SK-N-MC (cell line): ENCODE results near the gene RPL10A.

ENCODE experiments used
- DNase-seq: peaks from one replicate; pipeline ENCODE4 v3.0.0-alpha.2; 2011; ENCODE audit warnings: low read depth, low spot score
- H3K27ac ChIP-seq: fragments of 200-600 bp; sonication (generic); 2 replicates; pipeline ENCODE4 v1.5.1; 2016; ENCODE audit warnings: mixed run types
- H3K36me3 ChIP-seq: fragments of 200-600 bp; sonication (generic); 2 replicates; pipeline ENCODE4 v1.6.1; 2017; ENCODE audit warnings: antibody characterized with exemption, low read length, mixed read lengths; ENCODE audit not compliant: insufficient read depth
- H3K4me3 ChIP-seq: fragments of 200-600 bp; sonication (generic); 2 replicates; pipeline ENCODE4 v1.5.1; 2016
- H3K9ac ChIP-seq: fragments of 200-600 bp; sonication (generic); 2 replicates; pipeline ENCODE4 v1.8.0; 2017; ENCODE audit warnings: mixed run types, mixed read lengths; ENCODE audit not compliant: insufficient read length
- H3K9me3 ChIP-seq: fragments of 200-600 bp; sonication (generic); 2 replicates; pipeline ENCODE4 v1.6.1; 2017; ENCODE audit warnings: low read depth, mild to moderate bottlenecking, antibody characterized with exemption, low read length, moderate library complexity, mixed read lengths
- EZH2 ChIP-seq: fragments of 200-600 bp; sonication (generic); IDR thresholded peaks from one replicate; pipeline ENCODE4 v1.6.1; 2017; ENCODE audit warnings: antibody characterized with exemption
- FOXP2 ChIP-seq: optimal IDR thresholded peaks from 2 replicates; pipeline ENCODE3; 2011; ENCODE audit warnings: mild to moderate bottlenecking, moderate library complexity; ENCODE audit not compliant: insufficient read depth; ENCODE audit errors: extremely low read length, control extremely low read depth
- POLR2AphosphoS5 ChIP-seq: IDR thresholded peaks from 2 replicates; pipeline ENCODE4 v1.6.1; 2012; ENCODE audit warnings: mild to moderate bottlenecking, low read depth, low read length, borderline replicate concordance

RPL10A gene

GRCh38 chr6:35476004-35476403 lies 7.8 kb downstream of the RPL10A start:
- H3K27ac ChIP-seq, result no peak overlapping the region
- no peaks in the 10 kb centered on the region for H3K9me3 ChIP-seq
- peaks cover 27% of the 10 kb centered on the region for H3K36me3 ChIP-seq
- H3K9ac ChIP-seq, result no peak overlapping the region
- no peak for DNase-seq
- TF ChIP-seq POLR2AphosphoS5 (no peak), FOXP2 (no peak), EZH2 (no peak)
- no peak overlapping the region for H3K4me3 ChIP-seq

DNA sequence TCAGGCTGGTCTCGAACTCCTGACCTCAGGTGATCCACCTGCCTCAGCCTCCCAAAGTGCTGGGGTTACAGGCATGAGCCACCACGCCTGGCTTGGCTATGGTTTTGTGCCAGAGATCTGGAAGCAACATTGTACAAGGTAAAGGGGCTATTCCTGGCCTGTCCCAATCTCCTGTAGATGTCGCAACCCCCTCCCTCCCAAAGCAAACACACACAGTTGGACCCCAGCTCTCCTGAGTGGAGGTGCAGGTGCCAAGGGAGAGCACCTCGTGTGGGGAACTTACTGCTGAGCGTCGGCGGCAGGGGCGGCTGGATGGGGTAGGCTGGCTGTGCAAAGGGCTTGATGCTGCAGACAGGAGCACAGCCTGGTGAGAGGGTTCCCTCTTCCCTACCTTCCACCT lies 8.8 kb downstream of the RPL10A start:
- Histone ChIP-seq H3K36me3 (peaks cover 16% of the 10 kb centered on the region), H3K9ac (no peak overlapping the region), H3K4me3 (no peak overlapping the region), H3K27ac (no peak overlapping the region), H3K9me3 (no peaks in the 10 kb centered on the region)
- no peak for DNase-seq
- TF ChIP-seq EZH2, result no peak

DNA sequence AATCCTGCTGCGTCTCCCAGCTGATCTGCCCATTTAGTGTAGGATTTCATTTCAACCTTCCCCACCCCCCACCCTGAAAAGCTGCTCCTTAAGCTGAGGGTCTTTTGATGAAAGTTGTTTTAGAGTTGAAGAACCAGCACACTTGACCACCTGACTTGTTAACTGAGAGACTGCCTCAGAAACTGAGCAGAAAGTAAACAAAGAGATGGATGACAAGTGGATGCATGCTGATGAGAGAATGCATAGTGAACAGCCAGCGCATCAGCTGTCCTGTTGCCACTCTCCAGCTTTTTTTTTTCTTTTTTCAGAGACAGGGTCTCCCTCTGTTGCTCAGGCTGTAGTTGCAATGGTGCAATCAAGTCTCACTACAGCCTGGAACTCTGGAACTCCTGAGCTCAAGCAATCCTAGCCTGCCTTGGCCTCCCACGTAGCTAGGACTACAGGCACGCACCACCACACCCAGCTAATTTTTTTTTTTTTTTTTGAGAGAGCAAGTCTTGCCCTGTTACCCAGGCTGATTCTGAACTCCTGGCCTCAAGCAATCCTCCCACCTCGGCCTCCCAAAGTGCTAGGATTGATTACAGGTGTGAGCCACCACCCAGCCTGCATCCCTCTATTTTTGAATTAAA lies 9.5 kb downstream of the RPL10A start:
- Histone ChIP-seq H3K9ac (no peak overlapping the region), H3K4me3 (no peak overlapping the region), H3K36me3 (peaks cover 10% of the 10 kb centered on the region), H3K9me3 (no peaks in the 10 kb centered on the region), H3K27ac (no peak overlapping the region)
- no peak for DNase-seq
- TF ChIP-seq POLR2AphosphoS5 (no peak), EZH2 (no peak), FOXP2 (no peak)

GRCh38 chr6:35478259-35478658 lies 10.1 kb downstream of the RPL10A start:
- Histone ChIP-seq H3K9ac (no peak overlapping the region), H3K4me3 (no peak overlapping the region), H3K27ac (no peak overlapping the region), H3K36me3 (peaks cover 4% of the 10 kb centered on the region; the same call in 1 of the 2 replicates), H3K9me3 (no peaks in the 10 kb centered on the region)
- TF ChIP-seq EZH2 (no peak), POLR2AphosphoS5 (no peak), FOXP2 (no peak)
- DNase-seq, result no peak

GRCh38 chr6:35480176-35480575 lies 12.0 kb downstream of the RPL10A start:
- Histone ChIP-seq H3K36me3 (no peaks in the 10 kb centered on the region), H3K4me3 (no peak overlapping the region), H3K9me3 (no peaks in the 10 kb centered on the region), H3K9ac (no peak overlapping the region), H3K27ac (no peak overlapping the region)
- no peak for DNase-seq
- TF ChIP-seq FOXP2 (no peak), POLR2AphosphoS5 (no peak), EZH2 (no peak)

DNA sequence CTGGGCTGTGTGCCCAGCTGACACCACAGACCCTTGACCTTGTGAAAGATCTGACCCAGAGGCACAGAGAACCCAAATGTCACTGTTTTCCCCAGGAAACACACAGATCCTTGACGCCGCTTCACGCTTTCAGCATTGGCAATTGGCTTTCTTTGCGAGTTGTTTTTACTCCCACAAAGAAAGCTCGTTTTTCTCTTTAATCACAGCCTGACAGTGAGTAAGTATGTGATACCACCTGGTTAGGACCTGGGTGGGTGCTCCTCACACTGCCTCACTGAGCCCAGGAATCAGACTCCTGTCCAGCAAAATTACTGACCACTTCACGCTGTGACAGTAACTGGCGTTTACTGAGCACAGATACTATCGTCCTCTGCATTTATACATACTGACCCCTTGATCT lies 13.0 kb downstream of the RPL10A start:
- Histone ChIP-seq H3K9ac (no peak overlapping the region), H3K27ac (no peak overlapping the region), H3K36me3 (no peaks in the 10 kb centered on the region), H3K4me3 (no peak overlapping the region), H3K9me3 (no peaks in the 10 kb centered on the region)
- TF ChIP-seq POLR2AphosphoS5 (no peak), FOXP2 (no peak), EZH2 (no peak)
- no peak for DNase-seq

DNA sequence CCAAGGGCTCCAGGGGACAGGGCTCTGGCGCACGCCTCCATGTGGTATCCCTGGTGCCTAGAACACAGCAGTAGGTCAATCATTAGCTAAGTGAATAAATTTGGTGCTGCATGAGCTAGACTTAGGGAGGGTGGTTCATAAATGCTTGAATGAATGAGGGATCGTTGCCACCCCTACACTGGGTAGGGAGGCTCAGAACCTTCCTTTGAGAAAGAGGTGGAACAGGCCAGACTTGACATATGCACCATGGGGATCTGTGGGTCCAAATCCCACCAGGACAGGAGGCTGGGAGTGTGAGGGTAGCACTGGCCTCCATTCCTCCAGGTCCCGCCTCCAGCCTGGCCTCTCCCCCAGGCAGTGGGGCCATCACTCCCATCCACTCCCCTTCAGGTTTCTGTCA lies 14.9 kb downstream of the RPL10A start:
- Histone ChIP-seq H3K9ac (no peak overlapping the region), H3K27ac (no peak overlapping the region), H3K4me3 (no peak overlapping the region), H3K9me3 (no peaks in the 10 kb centered on the region), H3K36me3 (no peaks in the 10 kb centered on the region)
- no peak for DNase-seq
- no peak for TF ChIP-seq POLR2AphosphoS5
- TF ChIP-seq EZH2, result no peak
- no peak for TF ChIP-seq FOXP2

DNA sequence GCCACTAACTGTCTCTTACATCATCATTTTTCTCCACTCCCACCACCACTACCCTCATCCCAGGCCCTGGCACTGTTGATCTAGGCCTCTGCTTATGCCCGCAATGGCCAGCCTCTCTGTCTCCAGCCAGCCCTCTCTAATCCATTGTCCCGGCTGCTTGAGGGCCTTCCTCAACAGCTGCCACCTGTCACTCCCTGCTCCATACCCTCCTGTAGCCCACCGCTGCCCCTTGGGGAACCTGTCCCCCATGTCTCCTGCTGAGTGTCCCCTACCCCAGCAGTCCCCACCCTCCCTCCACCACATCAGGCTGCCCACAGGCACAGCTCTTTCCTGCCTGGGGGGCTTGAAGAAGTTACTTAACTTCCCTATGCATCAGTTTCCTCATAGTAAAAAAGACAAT lies 15.3 kb downstream of the RPL10A start:
- no peak for TF ChIP-seq FOXP2
- no peak for TF ChIP-seq POLR2AphosphoS5
- TF ChIP-seq EZH2, result no peak
- Histone ChIP-seq H3K36me3 (no peaks in the 10 kb centered on the region), H3K9me3 (no peaks in the 10 kb centered on the region), H3K27ac (no peak overlapping the region), H3K9ac (no peak overlapping the region), H3K4me3 (no peak overlapping the region)
- no peak for DNase-seq
